Activated CD4-positive, alpha-beta memory T cell treated with anti-CD3 and anti-CD28 coated beads for 36 hours (primary cell): Measurements from ENCODE around the gene AGO3. TPM values are rescaled to one million over a fixed set of nuclear protein-coding genes. Genes with fewer than 3 reads are reported as not detected.
"Not testable (repeated sequence)": the region's sequence is repeated elsewhere in the genome, so short reads cannot be mapped to it uniquely, and the experiment has no call there.

Experiments used
- CTCF ChIA-PET: fragments of 350-600 bp; sonication (Branson Sonifier 250); formaldehyde crosslinking; loops from one replicate; lab custom pipeline; 2021; ENCODE audit warnings: antibody characterized with exemption, inconsistent platforms; lab: Charles Lee
- POLR2A ChIA-PET: fragments of 350-600 bp; sonication (Branson Sonifier 250); formaldehyde crosslinking; loops from one replicate; lab custom pipeline; 2021; ENCODE audit warnings: antibody characterized with exemption; lab: Charles Lee
- DNase-seq: peaks from one replicate; pipeline ENCODE4 v3.0.0-alpha.2; 2020
- H3K27ac Mint-ChIP-seq: one replicate; pipeline ENCODE4 v1.8.0; 2021; ENCODE audit warnings: mixed read lengths
- H3K27me3 Mint-ChIP-seq: one replicate; pipeline ENCODE4 v1.8.0; 2021; ENCODE audit warnings: mixed read lengths
- H3K36me3 Mint-ChIP-seq: one replicate; pipeline ENCODE4 v1.8.0; 2021; ENCODE audit warnings: mixed read lengths
- H3K4me1 Mint-ChIP-seq: one replicate; pipeline ENCODE4 v1.8.0; 2021; ENCODE audit warnings: low read depth, mixed read lengths
- H3K4me3 Mint-ChIP-seq: one replicate; pipeline ENCODE4 v1.8.0; 2021; ENCODE audit warnings: mild to moderate bottlenecking, mixed read lengths
- H3K9me3 Mint-ChIP-seq: one replicate; pipeline ENCODE4 v1.8.0; 2021; ENCODE audit warnings: mixed read lengths
- intact Hi-C: fragments of 100-400 bp; cut with micrococcal nuclease; formaldehyde crosslinking; loops from one replicate; pipeline ENCODE4 v1.15.1; 2023
- total RNA-seq, 2 experiments: library from RNA; stranded (reverse); gene quantifications; one replicate each; pipeline ENCODE4 v1.2.3, GENCODE V29; 2021

The AGO3 gene
- total RNA-seq, 2 experiments from 2014 or later = 23.1 to 25.3 TPM

DNA sequence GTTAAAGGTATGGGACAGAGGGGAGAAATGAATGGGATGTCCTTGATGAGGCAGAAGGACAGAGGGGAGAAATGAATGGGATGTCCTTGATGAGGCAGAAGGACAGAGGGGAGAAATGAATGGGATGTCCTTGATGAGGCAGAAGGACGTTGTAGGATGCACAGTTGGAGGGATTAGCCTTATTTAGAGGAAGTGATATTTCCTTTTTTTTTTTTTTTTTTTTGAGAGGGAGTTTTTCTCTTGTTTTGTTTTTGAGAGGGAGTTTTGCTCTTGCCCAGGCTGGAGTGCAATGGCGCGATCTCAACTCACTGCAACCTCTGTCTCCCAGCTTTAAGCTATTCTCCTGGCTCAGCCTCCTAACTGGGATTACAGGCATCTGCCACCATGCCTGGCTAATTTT is 41.9 kb upstream of the AGO3 start:
- CTCF ChIA-PET, H3K4me3 Mint-ChIP-seq, intact Hi-C loops, POLR2A ChIA-PET, H3K27ac Mint-ChIP-seq, H3K9me3 Mint-ChIP-seq, DNase-seq, H3K27me3 Mint-ChIP-seq: not testable (repeated sequence)
- Mint-ChIP-seq H3K4me1 (peaks cover 31% of the 10 kb centered on the region), H3K36me3 (peaks cover 16% of the 10 kb centered on the region)

DNA sequence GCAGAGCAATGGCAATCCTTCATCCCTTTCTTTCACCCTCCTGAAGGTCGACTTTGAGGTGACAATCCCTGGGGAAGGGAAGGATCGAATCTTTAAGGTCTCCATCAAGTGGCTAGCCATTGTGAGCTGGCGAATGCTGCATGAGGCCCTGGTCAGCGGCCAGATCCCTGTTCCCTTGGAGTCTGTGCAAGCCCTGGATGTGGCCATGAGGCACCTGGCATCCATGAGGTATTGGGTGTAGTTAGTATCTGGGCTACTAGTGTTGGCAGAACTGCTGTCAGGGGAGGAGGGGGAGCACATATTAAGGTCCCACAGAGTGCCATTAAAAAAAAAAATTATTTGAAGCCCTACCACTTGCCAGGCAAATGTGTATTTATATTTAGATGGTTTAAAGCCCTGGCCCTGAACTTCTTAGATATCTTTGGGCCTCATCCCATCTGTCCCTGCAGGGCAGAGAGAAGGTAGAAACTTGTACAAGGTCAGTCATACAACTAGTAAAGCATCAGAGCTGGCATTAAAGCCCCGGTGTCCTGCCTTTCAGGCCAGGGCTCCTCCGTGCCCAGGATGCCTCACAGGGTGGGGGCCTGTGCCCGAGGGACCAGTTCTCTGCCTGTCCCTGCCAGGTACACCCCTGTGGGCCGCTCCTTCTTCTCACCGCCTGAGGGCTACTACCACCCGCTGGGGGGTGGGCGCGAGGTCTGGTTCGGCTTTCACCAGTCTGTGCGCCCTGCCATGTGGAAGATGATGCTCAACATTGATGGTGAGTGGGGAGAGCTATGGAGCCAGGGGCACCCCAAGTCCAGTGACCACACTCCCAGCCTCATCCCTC is 37.6 kb upstream of the AGO3 start:
- CTCF ChIA-PET = interaction anchor here (1.2 to 1.3 kb wide), 2 partner anchors 10 to 12 kb away, joined by 3 to 5 read pairs; partner anchors contain the start of gene AGO1

DNA sequence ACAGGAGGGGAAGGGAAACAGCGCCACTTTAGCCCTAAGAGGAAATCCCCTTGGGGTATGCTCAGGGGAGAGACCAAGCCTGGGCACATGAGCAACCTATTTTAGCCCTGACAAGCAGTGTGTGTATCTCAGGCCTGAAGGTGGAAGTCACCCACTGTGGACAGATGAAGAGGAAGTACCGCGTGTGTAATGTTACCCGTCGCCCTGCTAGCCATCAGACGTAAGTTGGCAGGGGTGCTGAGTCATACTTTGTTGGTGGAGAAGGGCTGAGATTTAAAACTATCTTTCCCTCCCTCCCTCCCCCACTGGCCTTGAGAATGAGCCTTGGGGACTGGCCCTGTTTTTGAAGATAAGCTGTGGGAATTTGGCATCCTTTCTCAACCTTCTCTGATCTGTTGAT is 36.7 kb upstream of the AGO3 start:
- no peaks in the 10 kb centered on the region for H3K4me1 Mint-ChIP-seq
- POLR2A ChIA-PET = no interaction called here
- H3K36me3 Mint-ChIP-seq = peaks cover 24% of the 10 kb centered on the region
- H3K4me3 Mint-ChIP-seq = no peak overlapping the region
- intact Hi-C loops = no loop called here
- CTCF ChIA-PET = no interaction called here
- no peak for DNase-seq
- H3K27ac Mint-ChIP-seq = no peak overlapping the region
- no peaks in the 10 kb centered on the region for H3K27me3 Mint-ChIP-seq
- H3K9me3 Mint-ChIP-seq = no peaks in the 10 kb centered on the region

More for the DNA sequence above, 37.6 kb upstream of the AGO3 start:
- intact Hi-C loops = no loop called here
- H3K9me3 Mint-ChIP-seq = no peaks in the 10 kb centered on the region
- H3K36me3 Mint-ChIP-seq = peaks cover 26% of the 10 kb centered on the region
- no peak overlapping the region for H3K27ac Mint-ChIP-seq
- no peaks in the 10 kb centered on the region for H3K4me1 Mint-ChIP-seq
- no peak for DNase-seq
- H3K27me3 Mint-ChIP-seq = no peaks in the 10 kb centered on the region
- H3K4me3 Mint-ChIP-seq = no peak overlapping the region
- POLR2A ChIA-PET = interaction anchor here (1.0 kb wide), 1 partner anchor 38 kb away, joined by 3 read pairs; no protein-coding TSS in a partner anchor

GRCh38 chr1:35894656-35895055 is 36.2 kb upstream of the AGO3 start:
- Mint-ChIP-seq H3K4me1 (no peaks in the 10 kb centered on the region), H3K4me3 (no peak overlapping the region), H3K27ac (no peak overlapping the region), H3K36me3 (peaks cover 28% of the 10 kb centered on the region), H3K27me3 (no peaks in the 10 kb centered on the region), H3K9me3 (no peaks in the 10 kb centered on the region)
- CTCF ChIA-PET = no interaction called here
- no peak for DNase-seq
- POLR2A ChIA-PET = no interaction called here
- intact Hi-C loops = no loop called here

DNA sequence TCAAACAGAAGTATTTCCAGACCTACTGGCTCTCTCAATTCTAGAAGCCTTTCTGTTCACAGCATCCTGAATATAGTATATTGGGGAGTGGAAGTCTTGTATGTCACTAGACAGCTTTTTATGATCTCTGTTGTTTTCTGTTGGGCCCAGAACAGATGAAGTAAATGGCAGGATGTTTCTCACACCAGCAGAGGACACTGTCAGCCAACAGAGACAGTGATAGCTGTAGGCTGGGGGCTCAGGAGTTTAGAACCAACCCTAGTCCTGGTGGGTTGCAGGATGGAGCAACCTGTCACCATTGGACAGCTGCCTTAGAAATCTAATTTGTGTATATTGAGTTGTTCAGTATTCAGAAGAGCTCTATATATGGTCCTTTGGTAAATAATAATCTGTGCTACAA is 31.0 kb upstream of the AGO3 start:
- H3K27me3 Mint-ChIP-seq = no peaks in the 10 kb centered on the region
- H3K4me3 Mint-ChIP-seq = no peak overlapping the region
- H3K27ac Mint-ChIP-seq = no peak overlapping the region
- no peaks in the 10 kb centered on the region for H3K4me1 Mint-ChIP-seq
- DNase-seq = no peak
- peaks cover 40% of the 10 kb centered on the region for H3K36me3 Mint-ChIP-seq
- no peaks in the 10 kb centered on the region for H3K9me3 Mint-ChIP-seq
- ChIA-PET CTCF (no interaction called here), POLR2A (interaction anchor here (0.6 kb wide), 1 partner anchor 101 kb away, joined by 3 read pairs; no protein-coding TSS in a partner anchor)
- intact Hi-C loops = no loop called here

DNA sequence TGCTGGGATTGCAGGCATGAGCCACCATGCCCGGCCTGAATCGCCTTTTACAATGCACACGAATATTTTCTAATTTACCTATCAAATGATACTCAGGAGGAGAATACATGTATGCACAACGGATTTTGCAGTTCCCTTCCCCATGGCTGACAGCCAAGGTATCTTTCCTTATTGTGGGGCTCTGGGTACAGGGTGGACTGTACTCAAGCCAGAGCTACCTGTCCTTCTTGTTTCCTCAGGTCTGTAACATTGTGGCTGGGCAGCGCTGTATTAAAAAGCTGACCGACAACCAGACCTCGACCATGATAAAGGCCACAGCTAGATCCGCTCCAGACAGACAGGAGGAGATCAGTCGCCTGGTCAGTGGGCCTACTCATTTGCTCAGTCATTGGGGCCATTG is 29.7 kb upstream of the AGO3 start:
- ChIA-PET CTCF (no interaction called here), POLR2A (no interaction called here)
- Mint-ChIP-seq H3K27ac (no peak overlapping the region), H3K9me3 (no peaks in the 10 kb centered on the region), H3K36me3 (peaks cover 36% of the 10 kb centered on the region), H3K27me3 (no peaks in the 10 kb centered on the region), H3K4me1 (no peaks in the 10 kb centered on the region), H3K4me3 (no peak overlapping the region)
- intact Hi-C loops = no loop called here
- no peak for DNase-seq

DNA sequence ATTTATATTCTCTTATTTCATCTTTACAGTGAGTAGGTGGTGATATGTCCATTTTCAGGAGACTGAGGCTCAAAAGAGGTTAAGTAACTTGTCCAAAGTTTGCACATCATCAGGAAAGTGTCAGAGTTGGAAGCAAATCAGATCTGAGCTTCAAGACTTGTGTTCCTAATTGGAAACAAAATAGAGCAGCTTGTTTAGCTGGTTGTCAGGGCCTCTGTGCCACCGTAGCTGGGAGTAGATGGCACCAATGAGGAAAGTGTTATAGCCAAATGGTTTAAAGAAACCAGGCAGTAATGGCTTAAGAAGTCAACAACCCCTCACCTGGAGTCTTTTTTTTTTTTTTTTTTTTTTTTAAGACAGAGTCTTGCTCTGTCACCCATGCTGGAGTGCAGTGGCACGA is 28.2 kb upstream of the AGO3 start:
- no peaks in the 10 kb centered on the region for H3K27me3 Mint-ChIP-seq
- CTCF ChIA-PET = no interaction called here
- H3K36me3 Mint-ChIP-seq = peaks cover 35% of the 10 kb centered on the region
- H3K27ac Mint-ChIP-seq = no peak overlapping the region
- H3K4me3 Mint-ChIP-seq = no peak overlapping the region
- POLR2A ChIA-PET = no interaction called here
- H3K9me3 Mint-ChIP-seq = no peaks in the 10 kb centered on the region
- intact Hi-C loops = no loop called here
- no peak for DNase-seq
- no peaks in the 10 kb centered on the region for H3K4me1 Mint-ChIP-seq

GRCh38 chr1:35914717-35915116 is 16.2 kb upstream of the AGO3 start:
- H3K4me1 Mint-ChIP-seq = no peaks in the 10 kb centered on the region
- DNase-seq = no peak
- ChIA-PET CTCF (interaction anchor here (1.0 kb wide), 1 partner anchor 32 kb away, joined by 3 read pairs; the partner anchor contains the start of gene AGO1), POLR2A (no interaction called here)
- H3K9me3 Mint-ChIP-seq = no peaks in the 10 kb centered on the region
- intact Hi-C loops = no loop called here
- no peak overlapping the region for H3K27ac Mint-ChIP-seq
- no peak overlapping the region for H3K4me3 Mint-ChIP-seq
- peaks cover 42% of the 10 kb centered on the region for H3K36me3 Mint-ChIP-seq
- no peaks in the 10 kb centered on the region for H3K27me3 Mint-ChIP-seq

- Mint-ChIP-seq H3K27ac (no peak overlapping the region), H3K36me3 (peaks cover 48% of the 10 kb centered on the region), H3K27me3 (no peaks in the 10 kb centered on the region), H3K9me3 (no peaks in the 10 kb centered on the region), H3K4me1 (no peaks in the 10 kb centered on the region), H3K4me3 (no peak overlapping the region)
- ChIA-PET CTCF (no interaction called here), POLR2A (no interaction called here)
- intact Hi-C loops = no loop called here
- no peak for DNase-seq
Measured at GRCh38 chr1:35915693-35916092, 15.2 kb upstream of the AGO3 start.

DNA sequence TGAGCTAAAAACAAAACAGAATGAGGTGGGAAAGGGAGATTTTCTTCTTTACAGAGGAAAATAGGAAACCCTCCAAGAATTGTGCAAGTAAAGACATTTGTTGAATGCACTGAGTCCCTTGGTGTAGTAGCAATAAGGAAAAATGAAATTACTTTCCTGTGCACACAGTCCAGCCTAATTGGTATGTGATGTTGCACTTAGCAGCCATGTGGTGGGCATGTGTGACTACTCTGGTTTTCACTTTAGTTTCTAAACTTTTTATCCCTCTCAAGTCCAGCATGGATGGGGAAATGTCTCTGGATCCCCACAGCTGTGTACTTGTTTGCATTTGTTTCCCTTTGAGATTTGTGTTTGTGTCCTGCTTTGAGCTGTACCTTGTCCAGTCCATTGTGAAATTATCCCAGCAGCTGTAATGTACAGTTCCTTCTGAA is 7.1 kb upstream of the AGO3 start:
- H3K4me3 Mint-ChIP-seq = no peak overlapping the region
- CTCF ChIA-PET = no interaction called here
- H3K27ac Mint-ChIP-seq = no peak overlapping the region
- H3K4me1 Mint-ChIP-seq = no peaks in the 10 kb centered on the region
- POLR2A ChIA-PET = no interaction called here
- H3K27me3 Mint-ChIP-seq = no peaks in the 10 kb centered on the region
- DNase-seq = no peak
- H3K36me3 Mint-ChIP-seq = peaks cover 16% of the 10 kb centered on the region
- intact Hi-C loops = no loop called here
- no peaks in the 10 kb centered on the region for H3K9me3 Mint-ChIP-seq

- DNase-seq = no peak
- Mint-ChIP-seq H3K27ac (no peak overlapping the region), H3K4me3 (no peak overlapping the region), H3K4me1 (peaks cover 4% of the 10 kb centered on the region), H3K9me3 (no peaks in the 10 kb centered on the region), H3K27me3 (no peaks in the 10 kb centered on the region), H3K36me3 (peaks cover 7% of the 10 kb centered on the region)
- intact Hi-C loops = no loop called here
- ChIA-PET POLR2A (no interaction called here), CTCF (no interaction called here)
Measured at GRCh38 chr1:35924838-35925237, 6.1 kb upstream of the AGO3 start.

DNA sequence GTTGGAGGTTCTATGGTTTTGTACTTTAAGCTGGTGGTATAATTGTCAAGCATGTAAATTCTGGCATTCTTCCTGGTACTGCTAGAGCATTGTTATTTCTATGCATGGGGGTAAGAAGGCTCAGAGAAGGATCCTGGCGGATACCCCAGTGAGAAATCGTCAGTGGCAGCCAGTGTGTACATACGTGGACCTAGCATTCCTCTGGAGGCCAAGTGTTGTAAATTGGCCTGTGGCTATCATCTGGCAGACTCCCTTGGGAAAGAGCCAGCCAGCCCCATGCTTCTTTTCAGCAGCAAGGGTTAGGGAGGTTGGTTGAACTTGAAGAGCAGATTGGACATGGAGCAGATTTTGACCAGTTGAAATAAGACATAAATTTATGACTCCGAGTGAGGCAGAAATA is 5.2 kb upstream of the AGO3 start:
- Mint-ChIP-seq H3K4me3 (no peak overlapping the region), H3K4me1 (peaks cover 8% of the 10 kb centered on the region), H3K27ac (no peak overlapping the region), H3K27me3 (no peaks in the 10 kb centered on the region), H3K36me3 (peaks cover 5% of the 10 kb centered on the region), H3K9me3 (no peaks in the 10 kb centered on the region)
- ChIA-PET POLR2A (no interaction called here), CTCF (no interaction called here)
- no peak for DNase-seq
- intact Hi-C loops = no loop called here

DNA sequence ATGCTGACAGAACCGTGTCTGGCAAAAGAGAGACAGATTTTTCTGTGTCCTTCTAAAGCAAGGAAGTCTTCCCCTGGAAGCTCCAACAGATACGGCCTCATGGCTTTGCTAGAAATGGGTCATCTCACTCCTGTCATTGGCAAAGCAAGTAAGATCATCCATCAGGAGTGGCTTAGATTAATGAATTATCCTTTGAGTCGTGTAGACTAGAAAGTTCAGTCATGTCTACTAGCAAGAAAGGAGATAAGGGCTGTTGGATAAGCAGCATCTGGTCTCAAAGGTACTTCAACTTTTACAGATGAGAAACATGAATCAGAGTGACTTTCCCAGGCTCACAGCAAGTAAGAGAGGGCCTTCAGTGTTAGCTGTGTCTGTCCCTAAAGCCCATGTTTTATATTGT is 3.4 kb upstream of the AGO3 start:
- CTCF ChIA-PET = interaction anchor here (2.7 kb wide), 1 partner anchor 45 kb away, joined by 14 read pairs; the partner anchor contains the start of gene AGO1
- peaks cover 2% of the 10 kb centered on the region for H3K36me3 Mint-ChIP-seq
- peaks cover 17% of the 10 kb centered on the region for H3K4me1 Mint-ChIP-seq
- H3K4me3 Mint-ChIP-seq = no peak overlapping the region
- DNase-seq = no peak
- no peaks in the 10 kb centered on the region for H3K27me3 Mint-ChIP-seq
- POLR2A ChIA-PET = no interaction called here
- no peak overlapping the region for H3K27ac Mint-ChIP-seq
- no peaks in the 10 kb centered on the region for H3K9me3 Mint-ChIP-seq
- intact Hi-C loops = no loop called here
